Measurements from ENCODE around the gene RUNDC3A.
"Not testable (repeated sequence)": the region's sequence is repeated elsewhere in the genome, so short reads cannot be mapped to it uniquely, and the experiment has no call there.

RUNDC3A gene

GRCh38 chr17:44320066-44320465, 11.7 kb downstream of the RUNDC3A start:
- DNase-seq (ENCODE audit: low spot score), result no peak

GRCh38 chr17:44321246-44322120, 13.1 kb downstream of the RUNDC3A start:
- DNase-seq (ENCODE audit: low spot score), result no peak

- DNase-seq (ENCODE audit: low spot score), result no peak
These were observed 14.0 kb downstream of the RUNDC3A start for GRCh38 chr17:44322236-44322895.

GRCh38 chr17:44323359-44324091, 15.1 kb downstream of the RUNDC3A start:
- DNase-seq (ENCODE audit: low spot score), result no peak

- no peak for DNase-seq (ENCODE audit: low spot score)
These were observed 15.7 kb downstream of the RUNDC3A start for GRCh38 chr17:44324092-44324570.

- peak; percentile 95 for DNase-seq (ENCODE audit: low spot score)
These were observed 16.3 kb downstream of the RUNDC3A start, which contains the start of gene SLC25A39 for GRCh38 chr17:44324571-44325275. Gene SLC25A39, minus strand, starts transcription at chr17:44324823. Its CDS starts 1,261 bp downstream, at chr17:44323562.

GRCh38 chr17:44326861-44327444, 18.6 kb downstream of the RUNDC3A start:
- peak; percentile 96 for DNase-seq (ENCODE audit: low spot score)

- DNase-seq (ENCODE audit: low spot score), result no peak
These were observed 19.5 kb downstream of the RUNDC3A start for GRCh38 chr17:44327715-44328449.

- DNase-seq (ENCODE audit: low spot score), result not testable (repeated sequence)
These were observed 21.1 kb downstream of the RUNDC3A start for GRCh38 chr17:44329516-44329915.

GRCh38 chr17:44330263-44330662, 21.9 kb downstream of the RUNDC3A start:
- not testable (repeated sequence) for DNase-seq (ENCODE audit: low spot score)

GRCh38 chr17:44331249-44331760, 22.9 kb downstream of the RUNDC3A start:
- DNase-seq (ENCODE audit: low spot score), result peak; percentile 84

- no peak for DNase-seq (ENCODE audit: low spot score)
These were observed 25.0 kb downstream of the RUNDC3A start for GRCh38 chr17:44333371-44333770.

GRCh38 chr17:44334315-44334714, 25.9 kb downstream of the RUNDC3A start:
- DNase-seq (ENCODE audit: low spot score), result no peak

GRCh38 chr17:44334727-44335126, 26.3 kb downstream of the RUNDC3A start:
- DNase-seq (ENCODE audit: low spot score), result no peak

GRCh38 chr17:44335564-44335963, 27.2 kb downstream of the RUNDC3A start:
- DNase-seq (ENCODE audit: low spot score), result no peak

GRCh38 chr17:44335968-44336367, 27.6 kb downstream of the RUNDC3A start:
- DNase-seq (ENCODE audit: low spot score), result no peak

- DNase-seq (ENCODE audit: low spot score), result no peak
These were observed 30.3 kb downstream of the RUNDC3A start for GRCh38 chr17:44338702-44339101.

- not testable (repeated sequence) for DNase-seq (ENCODE audit: low spot score)
These were observed 32.2 kb downstream of the RUNDC3A start for GRCh38 chr17:44340553-44340952.

- DNase-seq (ENCODE audit: low spot score), result no peak
These were observed 35.3 kb downstream of the RUNDC3A start for GRCh38 chr17:44343510-44344209.
